ENCODE measurements around the gene MPZL2.

The MPZL2 gene

GRCh38 chr11:118205606-118206378, 58.3 kb downstream of the MPZL2 start:
- no peak overlapping the region for H3K4me3 ChIP-seq (ENCODE audit: low read depth, low read length)
- in situ Hi-C loops (cut with HindIII; ENCODE audit: low sequenced_read_pairs): no loop called here
- TF ChIP-seq CTCF (IDR thresholded peaks at IDR 0.05; ENCODE audit: low read depth, low read length, missing control alignments): no peak
- DNase-seq (ENCODE audit: low read depth): no peak
